A549 (cell line): Measurements from ENCODE around the gene CTNNA1. TPM values are rescaled to one million over a fixed set of nuclear protein-coding genes. Genes with fewer than 3 reads are reported as not detected.

Experiments used
- ATAC-seq, 2 experiments: fragments of 200-7000 bp in 1 of 2; fragments of >200 bp in 1 of 2; cut with Nextera tagmentation in 1 of 2; cut with Tn5 transposase in 1 of 2; 3 replicates each; pipeline versions ENCODE4 v1.8.0 to v1.9.1; 2018 to 2020; ENCODE audit warnings: mild to moderate bottlenecking in 1 of 2, moderate library complexity in 1 of 2
- CTCF ChIA-PET: fragments of 300-600 bp; sonication (Branson Sonifier 250); formaldehyde crosslinking; extraction: SDS; loops from one replicate; lab custom pipeline; 2021; ENCODE audit warnings: antibody characterized with exemption, inconsistent platforms; lab: Yijun Ruan, JAX
- POLR2A ChIA-PET: fragments of 350-600 bp; formaldehyde crosslinking; extraction: SDS; loops from one replicate; lab custom pipeline; 2021; ENCODE audit warnings: antibody characterized with exemption, inconsistent platforms; lab: Yijun Ruan, JAX
- DNase-seq, 2 experiments: peaks; one replicate each; pipeline versions ENCODE4 v3.0.0 to v3.0.0-alpha.2; 2011 to 2016; ENCODE audit warnings: low read depth in 1 of 2, low spot score in 1 of 2
- FAIRE-seq: peaks from 2 replicates; lab custom pipeline; 2011; peaks lifted over from hg19 to GRCh38; lab: Jason Lieb, UNC
- H3K27ac ChIP-seq, 2 experiments: fragments of >200 bp; sonication (Bioruptor Twin); formaldehyde crosslinking; 3 replicates each; pipeline ENCODE4 v1.5.1; 2016 to 2017
- H3K4me1 ChIP-seq: fragments of >200 bp; sonication (Bioruptor Twin); formaldehyde crosslinking; 3 replicates; pipeline ENCODE4 v1.6.1; 2016
- H3K4me2 ChIP-seq: fragments of >200 bp; sonication (Bioruptor Twin); formaldehyde crosslinking; 3 replicates; pipeline ENCODE4 v1.6.1; 2016
- H3K4me3 ChIP-seq: fragments of >200 bp; sonication (Bioruptor Twin); formaldehyde crosslinking; 3 replicates; pipeline ENCODE4 v1.5.1; 2016
- H3K9me3 ChIP-seq: fragments of >200 bp; sonication (Bioruptor Twin); formaldehyde crosslinking; 3 replicates; pipeline ENCODE4 v1.6.1; 2016
- BHLHE40 ChIP-seq: IDR thresholded peaks from 2 replicates; pipeline ENCODE4 v1.6.1; 2012; ENCODE audit warnings: low read depth, low read length, inconsistent platforms
- CHD4 ChIP-seq: fragments of 200-600 bp; sonication (generic); IDR thresholded peaks from 2 replicates; pipeline ENCODE4 v1.6.1; 2016; ENCODE audit warnings: antibody characterized with exemption, mild to moderate bottlenecking, borderline replicate concordance
- EHMT2 ChIP-seq: fragments of 200-600 bp; sonication (generic); IDR thresholded peaks from 2 replicates; pipeline ENCODE4 v1.6.1; 2016; ENCODE audit warnings: antibody characterized with exemption, low read depth, mild to moderate bottlenecking, moderate library complexity
- ESRRA ChIP-seq: fragments of 150-350 bp; IDR thresholded peaks from 2 replicates; pipeline ENCODE4 v1.6.1; 2014; ENCODE audit warnings: mild to moderate bottlenecking, low read length, borderline replicate concordance
- FOXS1 ChIP-seq: fragments of 250-450 bp; sonication (Bioruptor Pico); IDR thresholded peaks from 2 replicates; pipeline ENCODE4 v1.5.0; 2020; ENCODE audit warnings: mild to moderate bottlenecking, moderate library complexity
- HOXA7 ChIP-seq: fragments of 250-450 bp; sonication (Bioruptor Pico); IDR thresholded peaks from 2 replicates; pipeline ENCODE4 v1.5.0; 2020; ENCODE audit warnings: mild to moderate bottlenecking, moderate library complexity
- JUN ChIP-seq, 2 experiments: fragments of >200 bp; sonication (Bioruptor Twin); formaldehyde crosslinking; IDR thresholded peaks; 2 replicates in 1 of 2; 3 replicates in 1 of 2; pipeline ENCODE4 v1.6.1; 2016 to 2017
- JUNB ChIP-seq: fragments of >200 bp; sonication (Bioruptor Twin); formaldehyde crosslinking; IDR thresholded peaks from 2 replicates; pipeline ENCODE4 v1.6.1; 2016
- KDM1A ChIP-seq: fragments of 200-600 bp; sonication (generic); IDR thresholded peaks from 2 replicates; pipeline ENCODE4 v1.6.1; 2016; ENCODE audit warnings: low read depth, mild to moderate bottlenecking
- MAZ ChIP-seq: fragments of 150-350 bp; IDR thresholded peaks from 2 replicates; pipeline ENCODE4 v1.6.1; 2014; ENCODE audit warnings: antibody characterized with exemption, low read depth, low read length, borderline replicate concordance
- MYC ChIP-seq: IDR thresholded peaks from 2 replicates; pipeline ENCODE4 v1.6.1; 2012; ENCODE audit warnings: mild to moderate bottlenecking, inconsistent platforms, low read length, improper control_type of control experiment, borderline replicate concordance
- POLR2A ChIP-seq: IDR thresholded peaks from 2 replicates; pipeline ENCODE4 v1.6.1; 2012; ENCODE audit warnings: mild to moderate bottlenecking, low read length
- RARB ChIP-seq: fragments of 250-450 bp; sonication (Bioruptor Pico); IDR thresholded peaks from 2 replicates; pipeline ENCODE4 v1.8.0; 2021; ENCODE audit warnings: mild to moderate bottlenecking, moderate library complexity
- RCOR1 ChIP-seq: fragments of 150-350 bp; IDR thresholded peaks from 2 replicates; pipeline ENCODE4 v1.6.1; 2014; ENCODE audit warnings: antibody characterized with exemption, low read length, low read depth
- RFX5 ChIP-seq: fragments of 450-650 bp; IDR thresholded peaks from 2 replicates; pipeline ENCODE4 v1.7.1; 2014; ENCODE audit warnings: antibody characterized with exemption, mild to moderate bottlenecking, moderate library complexity
- ZC3H11A ChIP-seq: fragments of 450-650 bp; IDR thresholded peaks from 2 replicates; pipeline ENCODE4 v1.6.1; 2014; ENCODE audit warnings: antibody characterized with exemption, mild to moderate bottlenecking
- ZNF302 ChIP-seq: fragments of 250-450 bp; sonication (Bioruptor Pico); IDR thresholded peaks from 2 replicates; pipeline ENCODE4 v1.9.0; 2021; ENCODE audit warnings: inconsistent platforms, mild to moderate bottlenecking, moderate library complexity
- ZSCAN20 ChIP-seq: fragments of 250-450 bp; sonication (Bioruptor Pico); IDR thresholded peaks from 2 replicates; pipeline ENCODE4 v1.8.0; 2022; ENCODE audit warnings: mild to moderate bottlenecking, moderate library complexity
- WGBS: methylation state at CpG from one replicate; pipeline ENCODE4 v1.1.6; 2017; ENCODE audit errors: missing lambda C conversion rate; 5-methylcytosine and 5-hydroxymethylcytosine counted together
- polyA plus RNA-seq, 4 experiments: library from polyadenylated mRNA; depleted of rRNA in 3 of 4; stranded (reverse); fragments of >200 nt; fragmentation: RNase III in 1 of 4; extraction: RNeasy Plus Mini Kit Qiagen cat#74134 plus additional on column Dnase treatment in 1 of 4; gene quantifications; 2 replicates in 3 of 4; 3 replicates in 1 of 4; pipeline ENCODE4 v1.2.3, GENCODE V29; 2011 to 2017
- TF ChIP-seq, protein P1 (sequence below): fragments of >200 bp; sonication (Bioruptor Twin); formaldehyde crosslinking; IDR thresholded peaks from 3 replicates; pipeline ENCODE4 v1.6.1; 2016
- TF ChIP-seq, protein P2 (sequence below): IDR thresholded peaks from 2 replicates; pipeline ENCODE4 v1.6.1; 2012; ENCODE audit warnings: low read depth, borderline replicate concordance
- TF ChIP-seq, protein P3 (sequence below): fragments of >200 bp; sonication (Bioruptor Twin); formaldehyde crosslinking; IDR thresholded peaks from 2 replicates; pipeline ENCODE4 v1.6.1; 2016
- TF ChIP-seq, protein P4 (sequence below): fragments of 150-350 bp; IDR thresholded peaks from 2 replicates; pipeline ENCODE4 v1.6.1; 2014; ENCODE audit warnings: low read depth, mild to moderate bottlenecking, low read length

The CTNNA1 gene
- polyA plus RNA-seq, 2 of the 4 experiments (the other 2 are of a cell fraction) = 154 to 184 TPM

DNA sequence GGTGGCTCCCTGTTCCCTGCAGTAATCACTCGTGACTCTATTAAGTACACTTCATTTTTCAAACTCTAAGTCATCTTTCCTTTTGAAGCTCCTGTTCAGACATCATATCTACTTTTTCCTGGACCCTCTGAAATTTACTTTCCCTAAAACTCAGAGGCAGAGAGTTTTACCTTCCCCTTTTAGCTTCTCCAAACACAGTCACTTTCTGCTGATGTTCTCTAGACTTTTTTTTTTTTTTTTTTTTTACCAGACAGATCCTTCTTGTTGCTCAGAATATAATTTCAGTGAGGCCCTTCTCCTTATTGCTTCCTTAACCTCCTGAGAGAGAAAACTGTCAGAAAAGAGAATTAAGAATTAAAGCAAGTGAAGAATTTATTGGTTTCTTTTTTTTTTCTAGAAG, 208.5 kb downstream of the CTNNA1 start:
- POLR2A ChIA-PET = no interaction called here
- no peak for FAIRE-seq

DNA sequence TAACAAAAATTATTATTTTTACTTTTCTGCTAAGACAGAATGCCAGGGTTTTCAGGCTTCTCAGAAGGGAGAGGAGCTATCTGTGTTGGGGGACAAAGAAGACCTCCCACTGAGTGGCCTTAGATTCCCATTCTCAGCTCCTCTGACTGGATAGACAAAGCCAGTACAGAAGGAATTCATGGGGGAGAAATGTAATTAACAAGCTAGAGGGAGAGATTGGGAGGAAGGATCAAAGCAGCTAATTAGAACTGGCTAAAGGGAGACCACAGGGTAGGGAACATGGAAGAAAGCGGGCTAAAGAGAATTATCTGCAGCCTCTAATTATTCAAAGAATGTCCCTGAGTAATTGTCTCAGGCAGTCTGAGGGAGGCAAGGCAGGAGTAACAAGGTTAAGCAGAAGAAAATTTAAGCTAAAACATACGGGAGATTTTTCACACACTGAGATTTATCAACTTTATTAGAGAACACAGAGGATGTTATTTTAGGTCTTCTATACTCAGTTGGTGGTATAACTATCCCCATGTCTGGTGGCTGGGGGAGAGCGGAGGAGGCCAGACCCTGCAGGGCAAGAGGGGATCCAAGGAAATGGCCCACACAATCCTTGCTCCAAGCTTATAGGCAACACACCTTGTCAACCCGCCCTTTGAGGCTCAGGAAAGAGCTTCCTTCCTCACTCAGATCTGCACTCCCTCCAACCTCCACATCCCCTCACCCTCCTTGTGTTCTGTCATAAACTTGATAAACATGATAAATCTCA, 209.6 kb downstream of the CTNNA1 start:
- ChIA-PET CTCF (interaction anchor here (0.9 to 1.4 kb wide), 2 partner anchors 10 to 13 kb away, joined by 5 read pairs; no protein-coding TSS in a partner anchor), POLR2A (no interaction called here)
- no peaks in the 10 kb centered on the region for H3K9me3 ChIP-seq
- TF ChIP-seq JUN (IDR thresholded peaks at IDR 0.05) = no peak
- TF ChIP-seq RFX5 = no peak
- TF ChIP-seq KDM1A = no peak
- TF ChIP-seq MAZ = no peak
- TF ChIP-seq ZSCAN20 = no peak
- TF ChIP-seq ZC3H11A = no peak
- TF ChIP-seq, all 56 proteins: peak for 0
- DNase-seq (no peak), ATAC-seq (no peak), FAIRE-seq (no peak)
- WGBS = 87% methylated on average over 4 of the region's 4 CpGs
- H3K4me3 ChIP-seq = no peak overlapping the region
- H3K4me1 ChIP-seq = no peaks in the 10 kb centered on the region
- no peak overlapping the region for H3K4me2 ChIP-seq
- no peak overlapping the region for H3K27ac ChIP-seq

More for the DNA sequence above, 208.5 kb downstream of the CTNNA1 start:
- Histone ChIP-seq H3K4me2 (no peak overlapping the region), H3K4me1 (no peaks in the 10 kb centered on the region), H3K4me3 (no peak overlapping the region), H3K9me3 (no peaks in the 10 kb centered on the region), H3K27ac (no peak overlapping the region)
- ATAC-seq (no peak), DNase-seq (no peak)
- CTCF ChIA-PET = interaction anchor here (0.6 kb wide), 1 partner anchor 59 kb away, joined by 3 read pairs; no protein-coding TSS in a partner anchor
- 84% methylated on average over 1 of the region's 1 CpG for WGBS
- TF ChIP-seq EHMT2 (no peak), JUNB (no peak), ESRRA (no peak), ZNF302 (CRISPR knock-in tag) (no peak), RCOR1 (no peak), JUN (IDR thresholded peaks at IDR 0.05) (no peak), POLR2A (no peak), ZC3H11A (no peak), MYC (no peak), FOXS1 (no peak)
- TF ChIP-seq, protein P1, sequence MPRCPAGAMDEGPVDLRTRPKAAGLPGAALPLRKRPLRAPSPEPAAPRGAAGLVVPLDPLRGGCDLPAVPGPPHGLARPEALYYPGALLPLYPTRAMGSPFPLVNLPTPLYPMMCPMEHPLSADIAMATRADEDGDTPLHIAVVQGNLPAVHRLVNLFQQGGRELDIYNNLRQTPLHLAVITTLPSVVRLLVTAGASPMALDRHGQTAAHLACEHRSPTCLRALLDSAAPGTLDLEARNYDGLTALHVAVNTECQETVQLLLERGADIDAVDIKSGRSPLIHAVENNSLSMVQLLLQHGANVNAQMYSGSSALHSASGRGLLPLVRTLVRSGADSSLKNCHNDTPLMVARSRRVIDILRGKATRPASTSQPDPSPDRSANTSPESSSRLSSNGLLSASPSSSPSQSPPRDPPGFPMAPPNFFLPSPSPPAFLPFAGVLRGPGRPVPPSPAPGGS = no peak
- TF ChIP-seq, protein P2, sequence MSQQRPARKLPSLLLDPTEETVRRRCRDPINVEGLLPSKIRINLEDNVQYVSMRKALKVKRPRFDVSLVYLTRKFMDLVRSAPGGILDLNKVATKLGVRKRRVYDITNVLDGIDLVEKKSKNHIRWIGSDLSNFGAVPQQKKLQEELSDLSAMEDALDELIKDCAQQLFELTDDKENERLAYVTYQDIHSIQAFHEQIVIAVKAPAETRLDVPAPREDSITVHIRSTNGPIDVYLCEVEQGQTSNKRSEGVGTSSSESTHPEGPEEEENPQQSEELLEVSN = no peak
- TF ChIP-seq, protein P3, sequence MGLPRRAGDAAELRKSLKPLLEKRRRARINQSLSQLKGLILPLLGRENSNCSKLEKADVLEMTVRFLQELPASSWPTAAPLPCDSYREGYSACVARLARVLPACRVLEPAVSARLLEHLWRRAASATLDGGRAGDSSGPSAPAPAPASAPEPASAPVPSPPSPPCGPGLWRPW = no peak

DNA sequence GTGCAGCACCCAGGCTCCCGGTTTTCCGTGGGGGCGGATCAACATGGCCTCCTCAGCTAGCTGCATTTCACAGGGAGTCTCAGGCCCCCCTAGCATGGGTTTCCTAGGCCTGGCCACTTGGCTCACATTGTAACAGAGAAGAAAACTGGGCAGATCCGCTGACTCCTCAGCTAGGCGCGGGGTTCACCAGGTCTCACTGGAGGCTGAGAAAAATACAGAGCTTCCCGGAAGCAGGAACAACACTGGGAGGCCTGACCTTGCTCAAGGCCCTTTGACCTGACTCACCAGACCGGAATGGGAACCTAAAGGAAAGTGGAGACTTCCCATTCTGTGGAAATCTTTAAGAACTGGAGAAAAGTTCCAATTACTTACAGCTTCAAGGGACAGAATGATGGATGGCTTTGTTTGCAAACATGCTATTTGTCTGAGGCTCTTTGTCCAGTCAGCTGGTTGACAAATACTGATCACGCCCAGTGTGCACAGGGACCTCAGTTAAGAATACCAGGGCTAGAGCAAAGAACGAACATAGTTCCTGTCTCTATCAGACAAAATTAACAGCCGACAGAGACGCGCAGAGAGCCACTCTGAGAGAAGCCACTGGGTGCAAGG, 210.6 kb downstream of the CTNNA1 start:
- DNase-seq (no peak), FAIRE-seq (no peak), ATAC-seq (peak in 1 of 2 experiments; percentile 33; a peak in 1 of 6 replicates)
- ChIA-PET CTCF (interaction anchor here (0.7 to 1.4 kb wide), 2 partner anchors 12 to 40 kb away, joined by 3 to 5 read pairs; no protein-coding TSS in a partner anchor), POLR2A (no interaction called here)
- Histone ChIP-seq H3K4me3 (no peak overlapping the region), H3K9me3 (no peaks in the 10 kb centered on the region), H3K27ac (no peak overlapping the region), H3K4me1 (no peaks in the 10 kb centered on the region), H3K4me2 (no peak overlapping the region)
- WGBS = 84% methylated on average over 13 of the region's 13 CpGs
- TF ChIP-seq CHD4 (no peak), MYC (no peak), ZC3H11A (no peak), BHLHE40 (no peak), RARB (CRISPR knock-in tag) (no peak), HOXA7 (no peak)
- TF ChIP-seq, protein P4, sequence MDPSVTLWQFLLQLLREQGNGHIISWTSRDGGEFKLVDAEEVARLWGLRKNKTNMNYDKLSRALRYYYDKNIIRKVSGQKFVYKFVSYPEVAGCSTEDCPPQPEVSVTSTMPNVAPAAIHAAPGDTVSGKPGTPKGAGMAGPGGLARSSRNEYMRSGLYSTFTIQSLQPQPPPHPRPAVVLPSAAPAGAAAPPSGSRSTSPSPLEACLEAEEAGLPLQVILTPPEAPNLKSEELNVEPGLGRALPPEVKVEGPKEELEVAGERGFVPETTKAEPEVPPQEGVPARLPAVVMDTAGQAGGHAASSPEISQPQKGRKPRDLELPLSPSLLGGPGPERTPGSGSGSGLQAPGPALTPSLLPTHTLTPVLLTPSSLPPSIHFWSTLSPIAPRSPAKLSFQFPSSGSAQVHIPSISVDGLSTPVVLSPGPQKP = no peak
